Stimulated activated CD4-positive, alpha-beta T cell treated with anti-CD3 and anti-CD28 coated beads, Interleukin-4, amount 100 ng/mL, for 1 hour (primary cell): ENCODE measurements around the gene ADAP1.

Source experiments
- DNase-seq: peaks from one replicate; pipeline ENCODE4 v3.0.0-alpha.2; 2020

Gene ADAP1

DNA sequence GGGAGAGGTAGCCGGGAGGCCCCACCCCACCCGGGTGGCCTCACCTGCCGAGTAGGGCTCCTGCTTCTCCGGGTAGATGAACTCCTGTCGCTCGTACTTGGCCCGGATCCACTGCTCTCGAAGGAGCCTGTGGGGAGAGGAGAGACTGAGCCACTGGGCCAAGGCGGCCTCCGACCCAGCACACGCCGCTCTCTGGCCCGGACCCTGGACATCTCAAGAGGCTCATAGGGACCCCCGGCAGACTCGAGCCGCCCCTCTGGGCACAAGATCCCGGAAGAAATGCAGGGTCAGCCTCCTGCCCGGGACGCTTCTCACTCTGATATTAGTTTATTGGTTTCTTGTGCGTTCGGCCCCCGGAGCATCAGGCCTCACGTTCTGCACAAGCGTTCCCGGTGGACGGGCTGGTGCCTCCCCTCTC, 34.5 kb downstream of the ADAP1 start:
- DNase-seq: peak; percentile 1

GRCh38 chr7:919114-919442, 35.4 kb downstream of the ADAP1 start:
- DNase-seq: no peak

- peak; percentile 1 for DNase-seq
These were observed 35.9 kb downstream of the ADAP1 start for GRCh38 chr7:918441-919113.

DNA sequence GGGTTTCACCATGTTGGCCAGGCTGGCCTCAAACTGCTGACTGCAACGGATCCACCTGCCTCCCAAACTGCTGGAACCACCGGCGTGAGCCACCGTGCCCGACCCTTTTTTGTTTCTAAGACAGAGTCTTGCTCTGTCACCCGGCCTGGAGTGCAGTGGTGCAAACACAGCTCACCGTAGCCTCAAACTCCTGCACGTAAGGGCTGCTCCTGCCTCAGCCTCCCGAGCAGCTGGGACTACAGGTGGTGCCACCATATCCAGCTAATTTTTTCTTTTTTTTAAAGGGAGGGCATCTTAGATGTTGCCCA, 36.4 kb downstream of the ADAP1 start:
- no peak for DNase-seq

- no peak for DNase-seq
These were observed 37.0 kb downstream of the ADAP1 start for GRCh38 chr7:917255-918117.

DNA sequence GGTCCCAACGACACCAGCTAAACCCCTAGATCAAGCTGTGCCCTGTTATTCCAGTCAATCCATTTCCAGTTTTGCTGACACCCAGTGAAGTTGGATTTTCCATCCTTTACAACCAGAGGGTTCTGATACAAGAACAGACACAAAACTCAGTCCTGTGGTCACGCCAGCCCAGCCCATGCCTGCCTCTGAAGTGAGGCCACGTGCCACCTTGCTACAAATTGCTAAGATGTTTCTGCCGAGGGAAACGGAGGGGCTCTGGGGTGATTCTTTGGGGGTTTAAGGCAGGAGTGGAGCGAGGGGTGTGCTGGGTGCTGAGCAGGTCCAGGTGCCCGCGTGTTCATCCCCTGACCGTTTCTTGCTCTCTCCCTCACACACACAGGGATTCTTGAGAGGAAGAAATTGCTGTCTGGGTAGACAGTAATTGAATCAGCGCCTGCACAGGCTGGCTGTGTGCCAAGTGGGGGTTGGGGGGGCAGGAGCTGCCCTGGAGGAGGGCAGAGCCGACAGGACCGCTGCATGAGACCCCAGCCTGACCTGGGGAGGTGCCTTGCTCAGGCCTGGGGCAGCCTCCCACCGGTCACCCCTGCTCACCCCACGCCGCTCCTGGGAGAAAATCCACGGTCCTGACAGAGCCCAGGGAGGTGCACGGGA, 38.1 kb downstream of the ADAP1 start:
- DNase-seq: no peak

DNA sequence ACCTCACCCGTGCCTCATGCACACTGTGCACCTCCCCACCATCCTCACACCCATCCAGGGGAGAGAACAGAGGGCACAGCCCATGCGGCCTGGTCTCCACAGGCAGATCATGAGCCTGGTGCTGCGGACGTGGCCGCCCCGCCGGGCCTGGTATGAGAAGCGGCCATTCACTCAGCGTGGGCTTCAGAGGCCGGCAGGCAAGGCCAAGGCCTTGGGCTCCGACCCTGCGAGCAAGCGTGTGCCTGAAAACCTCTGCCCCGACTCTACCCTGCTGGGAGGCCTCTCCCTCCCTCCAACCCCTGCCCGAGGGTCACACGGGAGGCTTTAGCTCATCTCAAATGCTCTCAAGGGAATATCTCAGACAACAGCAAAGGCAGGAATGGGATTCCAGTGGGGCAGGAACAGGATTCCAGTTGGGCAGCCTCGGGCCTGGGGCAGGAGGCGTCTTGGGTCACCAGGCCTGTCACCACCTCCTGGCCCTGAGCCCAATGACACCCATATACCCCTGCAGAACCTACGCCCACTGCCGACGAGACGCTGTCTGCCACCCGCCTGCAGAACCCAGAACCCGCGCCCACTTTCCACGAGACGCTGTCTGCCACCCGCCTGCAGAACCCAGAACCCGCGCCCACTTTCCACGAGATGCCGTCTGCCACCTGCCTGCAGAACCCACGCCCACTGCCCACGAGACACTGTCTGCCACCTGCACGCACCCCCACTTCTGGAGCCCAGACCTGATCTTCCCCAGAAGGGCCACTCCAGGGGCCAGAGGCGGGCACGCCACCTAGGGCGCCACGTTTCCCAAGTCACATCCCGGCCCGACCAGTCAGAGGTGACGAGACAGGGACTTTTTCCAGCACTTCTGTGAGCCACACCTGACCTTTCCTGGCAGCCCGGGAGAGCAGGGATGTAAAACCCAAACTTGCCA, 38.9 kb downstream of the ADAP1 start:
- no peak for DNase-seq

GRCh38 chr7:914521-915194, 39.8 kb downstream of the ADAP1 start:
- DNase-seq: no peak

DNA sequence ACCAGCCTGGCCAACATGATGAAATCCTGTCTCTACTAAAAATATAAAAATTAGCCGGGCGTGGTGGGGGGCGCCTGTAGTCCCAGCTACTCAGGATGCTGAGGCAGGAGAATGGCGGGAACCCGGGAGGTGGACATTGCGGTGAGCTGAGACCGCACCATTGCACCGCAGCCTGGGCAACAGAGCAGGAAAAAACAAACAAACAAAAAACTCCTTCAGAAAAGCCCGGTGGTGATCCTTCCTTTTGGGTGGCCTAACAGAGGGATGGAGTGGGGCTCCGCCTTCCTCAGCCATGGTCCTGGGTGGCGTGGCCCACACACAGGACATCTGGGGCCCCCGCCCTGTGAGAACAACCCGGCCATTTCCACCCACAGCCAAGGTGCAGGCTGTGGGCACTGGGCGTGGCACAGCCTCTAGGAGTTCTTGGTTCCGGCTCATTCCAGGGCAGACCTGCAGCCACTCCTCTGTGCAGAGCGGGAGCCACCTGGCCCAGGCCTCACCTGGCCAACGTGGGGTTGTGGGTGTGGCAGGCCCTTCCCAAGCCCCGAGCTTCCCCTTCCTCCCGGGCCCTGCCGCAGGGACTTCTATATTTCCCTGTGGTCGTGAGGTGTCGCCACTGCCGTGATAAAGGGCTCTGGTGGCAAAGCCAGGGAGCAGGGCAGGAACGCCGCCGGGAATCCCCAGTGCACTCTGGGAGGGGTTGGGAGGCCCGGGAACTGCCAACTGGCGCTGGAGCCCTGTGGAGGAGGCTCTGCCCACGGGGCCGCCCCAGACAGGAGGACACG, 40.6 kb downstream of the ADAP1 start:
- no peak for DNase-seq

DNA sequence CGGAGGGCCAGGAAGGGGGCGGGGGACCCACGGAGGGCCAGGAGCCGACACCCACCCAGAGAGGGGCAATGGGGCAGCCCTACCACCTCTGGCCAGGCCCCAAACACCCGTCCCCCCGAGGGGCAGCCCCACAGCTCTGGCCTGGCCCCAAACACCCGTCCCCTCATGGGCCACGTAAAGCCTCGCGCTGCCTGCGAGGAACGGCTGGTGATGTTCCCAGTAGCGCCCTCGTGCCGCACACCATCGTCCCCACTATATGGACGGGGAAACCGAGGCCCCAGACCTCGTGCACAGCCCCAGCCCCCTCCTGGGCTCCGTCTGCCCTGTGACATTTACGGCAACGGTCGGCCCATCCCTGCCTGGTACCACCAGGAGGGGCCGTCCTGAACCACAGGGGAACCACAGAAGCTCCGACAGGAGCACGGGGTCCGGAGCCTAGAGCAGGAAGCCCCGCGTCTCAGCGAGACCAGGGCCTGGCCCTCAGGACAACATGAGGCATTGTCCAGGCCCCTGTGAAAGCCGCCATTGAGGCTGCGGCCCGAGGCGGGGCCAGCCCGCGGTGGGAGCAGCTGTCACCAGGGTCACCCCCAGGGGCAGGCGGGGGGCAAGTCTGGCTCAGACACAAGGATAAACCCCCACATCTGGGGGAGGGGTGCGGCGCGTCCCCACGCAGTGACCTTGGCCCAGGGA, 42.5 kb downstream of the ADAP1 start:
- no peak for DNase-seq

DNA sequence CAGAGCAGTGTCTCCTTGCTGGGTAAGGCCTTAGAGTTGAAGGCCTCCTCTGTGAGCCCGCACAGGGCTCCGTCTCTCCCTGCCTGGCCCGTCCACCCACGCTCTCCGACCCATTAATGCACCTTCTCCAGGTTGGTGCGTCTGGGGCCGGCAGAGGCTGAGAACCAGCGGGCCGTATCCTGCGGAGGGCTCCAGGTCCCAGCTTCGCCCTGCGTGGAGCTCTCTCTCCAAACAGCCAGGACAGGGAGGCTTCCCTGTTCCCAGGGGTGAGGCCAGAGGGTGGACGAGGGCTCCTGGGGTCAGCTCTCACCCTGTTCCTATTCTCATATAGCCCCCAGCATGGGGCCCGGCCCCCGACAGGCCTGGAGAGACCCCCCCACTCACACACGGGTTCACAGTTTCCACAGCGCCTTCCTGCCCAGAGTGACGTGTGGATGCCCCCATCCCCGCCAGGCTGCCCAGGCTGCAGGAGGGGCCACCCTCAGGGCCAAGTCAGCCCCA, 43.5 kb downstream of the ADAP1 start:
- no peak for DNase-seq

GRCh38 chr7:910441-910861, 44.0 kb downstream of the ADAP1 start:
- DNase-seq: no peak

- DNase-seq: no peak
These were observed 44.8 kb downstream of the ADAP1 start for GRCh38 chr7:909358-910329.

- DNase-seq: peak; percentile 66
These were observed 45.7 kb downstream of the ADAP1 start for GRCh38 chr7:908591-909357.

- no peak for DNase-seq
These were observed 46.3 kb downstream of the ADAP1 start for GRCh38 chr7:908159-908581.

DNA sequence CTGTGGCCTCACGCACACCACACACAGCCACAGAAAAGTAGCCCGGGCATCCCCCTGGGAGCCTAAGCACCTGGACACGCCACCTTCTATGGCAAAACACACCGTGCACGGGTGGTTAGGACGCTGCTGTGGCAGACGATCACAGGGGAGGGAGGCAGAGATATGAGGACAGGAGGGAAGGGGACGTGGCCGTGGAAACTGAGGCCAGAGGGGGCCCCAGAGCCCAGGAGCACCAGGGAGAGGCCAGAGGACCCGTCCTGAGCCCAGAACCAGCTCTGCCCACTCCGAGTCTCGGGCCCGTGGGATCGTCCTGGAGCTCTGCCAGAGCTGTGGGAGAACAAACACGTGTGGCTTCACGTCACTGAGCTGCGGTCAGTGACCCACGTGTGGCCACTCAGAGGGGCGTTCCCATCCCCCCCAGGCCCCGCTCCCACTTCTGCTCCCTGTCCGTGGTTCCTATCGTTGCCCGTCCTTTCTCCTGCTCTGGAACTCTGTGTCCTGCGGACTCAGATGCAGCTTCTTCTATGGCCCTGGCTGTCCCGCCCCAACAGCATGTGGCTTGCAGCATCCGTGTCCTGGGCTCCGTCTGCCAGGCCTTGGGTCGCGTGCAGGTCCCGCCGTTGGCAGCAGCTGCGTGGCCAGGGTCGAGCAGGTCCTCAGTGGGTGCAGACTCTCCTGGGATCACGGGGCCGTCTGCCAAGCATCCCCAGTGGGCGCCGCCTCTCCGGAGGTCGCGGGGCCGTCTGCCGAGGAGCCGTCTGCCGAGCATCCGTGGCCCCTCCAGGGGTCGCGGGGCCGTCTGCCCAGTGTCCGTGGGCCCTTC, 47.1 kb downstream of the ADAP1 start:
- DNase-seq: no peak

- DNase-seq: no peak
These were observed 47.7 kb downstream of the ADAP1 start for GRCh38 chr7:906776-907157.

GRCh38 chr7:904847-905246, 49.6 kb downstream of the ADAP1 start:
- DNase-seq: no peak
